HepG2 (cell line): ENCODE data around the gene TGFA. TPM values are rescaled to one million over a fixed set of nuclear protein-coding genes. Genes with fewer than 3 reads are reported as not detected.

Experiments
- ATAC-seq: fragments of 200-7000 bp; cut with Tn5 transposase; 3 replicates; pipeline ENCODE4 v1.9.1; 2020; ENCODE audit warnings: mild to moderate bottlenecking, moderate library complexity
- BruUV-seq: library from RNA; stranded (reverse); fragments of 400-500 nt; replicated peaks from 2 replicates; lab custom pipeline; 2021; lab: Mats Ljungman, UMichigan
- CTCF ChIA-PET: fragments of 300-600 bp; formaldehyde crosslinking; extraction: SDS; loops from one replicate; lab custom pipeline; 2021; ENCODE audit warnings: low total read pairs, inconsistent platforms, low intra/inter-chr PET ratio; lab: Yijun Ruan, JAX
- POLR2A ChIA-PET: fragments of 350-600 bp; sonication (Branson Sonifier 250); formaldehyde crosslinking; loops from one replicate; lab custom pipeline; 2020; ENCODE audit warnings: antibody characterized with exemption, inconsistent platforms; lab: Yijun Ruan, JAX
- DNase-seq: peaks from one replicate; pipeline ENCODE4 v3.0.0-alpha.2; 2015; ENCODE audit warnings: low spot score
- FAIRE-seq: peaks from 3 replicates; lab custom pipeline; 2011; peaks lifted over from hg19 to GRCh38; lab: Jason Lieb, UNC
- H2AFZ ChIP-seq: one replicate; pipeline ENCODE4 v1.6.1; 2011; ENCODE audit warnings: low read length, inconsistent platforms
- H3K27ac ChIP-seq: fragments of 300-600 bp; 3 replicates; pipeline ENCODE4 v1.8.0; 2011; ENCODE audit warnings: mixed run types, mild to moderate bottlenecking, mixed read lengths, low read length, inconsistent platforms; ENCODE audit not compliant: insufficient read depth; ENCODE audit errors: extremely low read length
- H3K27me3 ChIP-seq, 2 experiments: fragments of 200-600 bp in 1 of 2; 2 replicates in 1 of 2; 3 replicates in 1 of 2; pipeline versions ENCODE4 v1.6.0 to v1.8.0; 2011; ENCODE audit warnings: low read length in 2 of 2, mild to moderate bottlenecking in 2 of 2, moderate library complexity in 2 of 2, inconsistent platforms in 1 of 2; ENCODE audit not compliant: insufficient read depth in 2 of 2, control insufficient read depth in 1 of 2
- H3K36me3 ChIP-seq, 2 experiments: fragments of 200-600 bp in 1 of 2; replicated peaks in 1 of 2; 2 replicates in 1 of 2; 3 replicates in 1 of 2; pipeline versions ENCODE4 v1.5.1 to v1.8.0; 2011; ENCODE audit warnings: low read length in 2 of 2, inconsistent platforms in 1 of 2; ENCODE audit not compliant: insufficient read depth in 2 of 2, control insufficient read depth in 1 of 2
- H3K4me1 ChIP-seq: 2 replicates; pipeline ENCODE4 v1.5.1; 2012; ENCODE audit warnings: low read length, inconsistent platforms; ENCODE audit not compliant: insufficient read depth
- H3K4me2 ChIP-seq: 2 replicates; pipeline ENCODE4 v1.6.0; 2011; ENCODE audit warnings: low read depth, low read length, inconsistent platforms
- H3K4me3 ChIP-seq, 3 experiments: fragments of 200-600 bp in 1 of 3; sonication (generic), shearing (Covaris generic) in 1 of 3; replicated peaks in 1 of 3; 2 replicates each; pipeline ENCODE4 v1.5.1; 2011 to 2016; ENCODE audit warnings: low read length in 3 of 3, inconsistent platforms in 2 of 3, low read depth in 2 of 3, mild to moderate bottlenecking in 2 of 3, control low read depth in 1 of 3, mixed read lengths in 1 of 3; ENCODE audit not compliant: insufficient read depth in 1 of 3
- H3K79me2 ChIP-seq: one replicate; pipeline ENCODE4 v1.6.1; 2011; ENCODE audit warnings: low read length, inconsistent platforms; ENCODE audit not compliant: insufficient read depth
- H3K9ac ChIP-seq: 2 replicates; pipeline ENCODE4 v1.6.0; 2011; ENCODE audit warnings: mild to moderate bottlenecking, low read depth, low read length, inconsistent platforms; ENCODE audit not compliant: insufficient read depth
- H3K9me3 ChIP-seq: 2 replicates; pipeline ENCODE4 v1.5.1; 2012; ENCODE audit warnings: mild to moderate bottlenecking, low read length
- H4K20me1 ChIP-seq: 2 replicates; pipeline ENCODE4 v1.6.0; 2011; ENCODE audit warnings: inconsistent platforms, mild to moderate bottlenecking, low read length, moderate library complexity; ENCODE audit not compliant: insufficient read depth
- ARNT ChIP-seq: fragments of 450-650 bp; IDR thresholded peaks from 2 replicates; pipeline ENCODE4 v1.6.1; 2017
- CC2D1A ChIP-seq: sonication (generic); formaldehyde crosslinking; IDR thresholded peaks from 2 replicates; pipeline ENCODE4 v1.8.1; 2023; ENCODE audit warnings: mild to moderate bottlenecking, missing genetic modification reagents
- DNMT3B ChIP-seq: conservative IDR thresholded peaks from 2 replicates; pipeline ENCODE4 v1.6.1; 2016; ENCODE audit warnings: missing biosample characterization, control low read depth
- HNF4A ChIP-seq: sonication (generic); formaldehyde crosslinking; IDR thresholded peaks from 2 replicates; pipeline ENCODE4 v1.4.0; 2020; ENCODE audit warnings: missing genetic modification reagents
- KLF13 ChIP-seq: sonication (generic); formaldehyde crosslinking; IDR thresholded peaks from 2 replicates; pipeline ENCODE4 v1.4.0; 2020; ENCODE audit warnings: mild to moderate bottlenecking, missing genetic modification reagents
- PRMT3 ChIP-seq: sonication (generic); formaldehyde crosslinking; IDR thresholded peaks from 2 replicates; pipeline ENCODE4 v1.8.1; 2022; ENCODE audit warnings: low read depth, mild to moderate bottlenecking, moderate library complexity, missing genetic modification reagents, borderline replicate concordance
- RBM22 ChIP-seq: fragments of 200-400 bp; formaldehyde crosslinking; optimal IDR thresholded peaks from 2 replicates; pipeline ENCODE3; 2017; ENCODE audit warnings: mild to moderate bottlenecking, low read length, moderate library complexity
- RFX3 ChIP-seq: IDR thresholded peaks from 2 replicates; pipeline ENCODE4 v1.6.1; 2016; ENCODE audit warnings: missing biosample characterization, missing genetic modification reagents
- SMYD3 ChIP-seq: sonication (generic); formaldehyde crosslinking; IDR thresholded peaks from 2 replicates; pipeline ENCODE4 v1.8.1; 2023; ENCODE audit warnings: mild to moderate bottlenecking, missing genetic modification reagents
- SUZ12 ChIP-seq: fragments of 150-350 bp; IDR thresholded peaks from 2 replicates; pipeline ENCODE4 v1.6.1; 2014; ENCODE audit warnings: low read depth, low read length
- THAP11 ChIP-seq: IDR thresholded peaks from 2 replicates; pipeline ENCODE4 v1.6.1; 2016; ENCODE audit warnings: missing biosample characterization, missing genetic modification reagents
- ZNF224 ChIP-seq: sonication (generic); formaldehyde crosslinking; IDR thresholded peaks from 2 replicates; pipeline ENCODE4 v1.5.0; 2020; ENCODE audit warnings: mild to moderate bottlenecking, missing genetic modification reagents
- ZNF607 ChIP-seq: sonication (generic); formaldehyde crosslinking; IDR thresholded peaks from 2 replicates; pipeline ENCODE4 v1.5.1; 2020; ENCODE audit warnings: missing genetic modification reagents, mild to moderate bottlenecking, borderline replicate concordance
- ZSCAN20 ChIP-seq: sonication (generic); formaldehyde crosslinking; IDR thresholded peaks from 2 replicates; pipeline ENCODE4 v1.4.0; 2020; ENCODE audit warnings: missing genetic modification reagents, mild to moderate bottlenecking, borderline replicate concordance
- WGBS: methylation state at CpG from one replicate; pipeline ENCODE4 v1.1.6; 2017; ENCODE audit warnings: low lambda C conversion rate; 5-methylcytosine and 5-hydroxymethylcytosine counted together
- in situ Hi-C: cut with HindIII; loops from 2 replicates; pipeline ENCODE4 v1.10.0; 2017; ENCODE audit warnings: low pct_unique_long_range_greater_than_20kb; ENCODE audit not compliant: extremely low pct_ligation_motif_present
- intact Hi-C: fragments of 100-400 bp; cut with micrococcal nuclease; formaldehyde crosslinking; loops from one replicate; pipeline ENCODE4 v1.10.0; 2022; ENCODE audit not compliant: unreplicated experiment
- polyA plus RNA-seq, 8 experiments: library from polyadenylated mRNA; depleted of rRNA in 3 of 8; stranded (reverse) in 7 of 8; unstranded in 1 of 8; fragments of >200 nt; fragmentation: Illumina TruSeq in 4 of 8; extraction: Trizol in 4 of 8; gene quantifications; 2 replicates each; pipeline versions ENCODE4 v1.2.1 to v1.2.3, GENCODE V29; 2011 to 2016; ENCODE audit warnings: low read depth in 4 of 8, missing spikeins in 1 of 8, mixed read lengths in 1 of 8; ENCODE audit not compliant: insufficient read depth in 1 of 8
- total RNA-seq, 5 experiments: library from RNA; depleted of rRNA; stranded (reverse); fragments of >200 nt; fragmentation: Illumina TruSeq; extraction: Trizol; gene quantifications; 2 replicates each; pipeline ENCODE4 v1.2.3, GENCODE V29; 2016; ENCODE audit warnings: low read depth in 1 of 5
- TF ChIP-seq, protein P1 (sequence below): sonication (generic); formaldehyde crosslinking; IDR thresholded peaks from 2 replicates; pipeline ENCODE4 v1.4.0; 2020; ENCODE audit warnings: missing genetic modification reagents
- TF ChIP-seq, protein P2 (sequence below): sonication (generic); formaldehyde crosslinking; IDR thresholded peaks from 2 replicates; pipeline ENCODE4 v1.8.1; 2023; ENCODE audit warnings: missing genetic modification reagents, mild to moderate bottlenecking, borderline replicate concordance
- TF ChIP-seq, protein P3 (sequence below): sonication (generic); formaldehyde crosslinking; conservative IDR thresholded peaks from 2 replicates; pipeline ENCODE4 v1.4.0; 2020; ENCODE audit warnings: missing genetic modification reagents
- TF ChIP-seq, protein P4 (sequence below): sonication (generic); formaldehyde crosslinking; IDR thresholded peaks from 2 replicates; pipeline ENCODE4 v1.5.0; 2020; ENCODE audit warnings: missing genetic modification reagents

TGFA gene
- total and polyA plus RNA-seq, 2 of the 13 experiments (the other 11 are each of a cell fraction or from before 2014, with no cell fraction given), result 7.8 to 15.3 TPM

DNA sequence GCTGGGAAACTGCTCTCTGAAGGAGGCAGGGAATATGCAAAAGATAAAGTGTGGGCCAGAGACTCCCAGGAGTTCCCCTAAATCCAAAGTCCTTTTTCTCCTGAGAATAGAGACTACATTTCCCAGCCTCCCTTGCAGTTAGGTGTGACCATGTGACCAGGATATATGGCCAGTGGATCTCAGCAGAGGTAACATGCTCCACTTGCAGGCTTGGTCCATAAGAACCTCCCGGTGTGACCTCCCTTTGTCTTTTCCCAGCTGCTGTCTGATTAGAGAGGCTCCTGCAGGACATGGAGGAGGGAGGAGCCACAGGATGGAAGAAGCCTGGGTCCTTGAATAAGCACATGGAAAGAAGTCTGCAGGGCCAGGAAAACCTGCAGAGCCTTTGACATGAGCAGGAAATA, 76.2 kb downstream of the TGFA start (continued):
- TF ChIP-seq SUZ12 (peak; percentile 41), HNF4A (CRISPR knock-in tag) (peak; percentile 56; the same call in 1 of the 2 replicates), ZNF607 (CRISPR knock-in tag) (no peak)
- TF ChIP-seq, protein P1, sequence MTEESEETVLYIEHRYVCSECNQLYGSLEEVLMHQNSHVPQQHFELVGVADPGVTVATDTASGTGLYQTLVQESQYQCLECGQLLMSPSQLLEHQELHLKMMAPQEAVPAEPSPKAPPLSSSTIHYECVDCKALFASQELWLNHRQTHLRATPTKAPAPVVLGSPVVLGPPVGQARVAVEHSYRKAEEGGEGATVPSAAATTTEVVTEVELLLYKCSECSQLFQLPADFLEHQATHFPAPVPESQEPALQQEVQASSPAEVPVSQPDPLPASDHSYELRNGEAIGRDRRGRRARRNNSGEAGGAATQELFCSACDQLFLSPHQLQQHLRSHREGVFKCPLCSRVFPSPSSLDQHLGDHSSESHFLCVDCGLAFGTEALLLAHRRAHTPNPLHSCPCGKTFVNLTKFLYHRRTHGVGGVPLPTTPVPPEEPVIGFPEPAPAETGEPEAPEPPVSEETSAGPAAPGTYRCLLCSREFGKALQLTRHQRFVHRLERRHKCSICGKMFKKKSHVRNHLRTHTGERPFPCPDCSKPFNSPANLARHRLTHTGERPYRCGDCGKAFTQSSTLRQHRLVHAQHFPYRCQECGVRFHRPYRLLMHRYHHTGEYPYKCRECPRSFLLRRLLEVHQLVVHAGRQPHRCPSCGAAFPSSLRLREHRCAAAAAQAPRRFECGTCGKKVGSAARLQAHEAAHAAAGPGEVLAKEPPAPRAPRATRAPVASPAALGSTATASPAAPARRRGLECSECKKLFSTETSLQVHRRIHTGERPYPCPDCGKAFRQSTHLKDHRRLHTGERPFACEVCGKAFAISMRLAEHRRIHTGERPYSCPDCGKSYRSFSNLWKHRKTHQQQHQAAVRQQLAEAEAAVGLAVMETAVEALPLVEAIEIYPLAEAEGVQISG, result 0 out of 2 replicates have a peak, but pooled peaks have one; percentile 25
- TF ChIP-seq, protein P2, sequence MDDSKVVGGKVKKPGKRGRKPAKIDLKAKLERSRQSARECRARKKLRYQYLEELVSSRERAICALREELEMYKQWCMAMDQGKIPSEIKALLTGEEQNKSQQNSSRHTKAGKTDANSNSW (CRISPR knock-in tag), result no peak

DNA sequence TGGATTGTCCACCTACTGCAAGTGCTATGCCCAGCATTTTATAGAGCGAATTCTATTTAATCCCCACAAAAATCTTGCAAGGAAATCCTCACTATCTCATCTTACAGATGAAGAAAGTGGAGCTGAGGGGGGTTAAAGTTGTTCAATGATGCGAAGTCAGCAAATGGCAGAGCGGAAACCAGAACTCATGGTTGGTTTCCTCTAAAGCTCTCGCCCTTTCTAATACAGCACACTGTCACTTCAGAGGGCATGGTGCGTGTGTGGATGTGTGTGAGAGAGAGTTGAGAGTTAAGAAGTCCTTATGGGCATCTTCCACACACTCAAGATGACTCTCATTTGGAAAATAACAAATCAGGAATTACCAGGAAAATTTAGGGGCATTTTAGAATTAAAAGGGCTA, 78.4 kb downstream of the TGFA start:
- DNase-seq (no peak), ATAC-seq (no peak), FAIRE-seq (no peak)
- Histone ChIP-seq H3K27me3 (no peaks in the 10 kb centered on the region), H3K27ac (no peak overlapping the region), H3K9me3 (no peaks in the 10 kb centered on the region), H4K20me1 (no peaks in the 10 kb centered on the region), H2AFZ (no peak overlapping the region), H3K4me2 (no peak overlapping the region), H3K36me3 (no peaks in the 10 kb centered on the region), H3K9ac (no peak overlapping the region), H3K4me3 (no peak overlapping the region), H3K79me2 (no peaks in the 10 kb centered on the region), H3K4me1 (peaks cover 11% of the 10 kb centered on the region)
- intact Hi-C loops (no loop called here), in situ Hi-C loops (no loop called here)
- CTCF ChIA-PET, result no interaction called here
- BruUV-seq, result no TSS peak
- POLR2A ChIA-PET, result no interaction called here
- 89% methylated on average over 5 of the region's 5 CpGs for WGBS
- no peak for TF ChIP-seq DNMT3B (CRISPR knock-in tag)
- no peak for TF ChIP-seq RFX3 (CRISPR knock-in tag)
- TF ChIP-seq SMYD3 (CRISPR knock-in tag), result no peak
- no peak for TF ChIP-seq PRMT3 (CRISPR knock-in tag)
- no peak for TF ChIP-seq RBM22
- no peak for TF ChIP-seq ARNT
- TF ChIP-seq, protein P3, sequence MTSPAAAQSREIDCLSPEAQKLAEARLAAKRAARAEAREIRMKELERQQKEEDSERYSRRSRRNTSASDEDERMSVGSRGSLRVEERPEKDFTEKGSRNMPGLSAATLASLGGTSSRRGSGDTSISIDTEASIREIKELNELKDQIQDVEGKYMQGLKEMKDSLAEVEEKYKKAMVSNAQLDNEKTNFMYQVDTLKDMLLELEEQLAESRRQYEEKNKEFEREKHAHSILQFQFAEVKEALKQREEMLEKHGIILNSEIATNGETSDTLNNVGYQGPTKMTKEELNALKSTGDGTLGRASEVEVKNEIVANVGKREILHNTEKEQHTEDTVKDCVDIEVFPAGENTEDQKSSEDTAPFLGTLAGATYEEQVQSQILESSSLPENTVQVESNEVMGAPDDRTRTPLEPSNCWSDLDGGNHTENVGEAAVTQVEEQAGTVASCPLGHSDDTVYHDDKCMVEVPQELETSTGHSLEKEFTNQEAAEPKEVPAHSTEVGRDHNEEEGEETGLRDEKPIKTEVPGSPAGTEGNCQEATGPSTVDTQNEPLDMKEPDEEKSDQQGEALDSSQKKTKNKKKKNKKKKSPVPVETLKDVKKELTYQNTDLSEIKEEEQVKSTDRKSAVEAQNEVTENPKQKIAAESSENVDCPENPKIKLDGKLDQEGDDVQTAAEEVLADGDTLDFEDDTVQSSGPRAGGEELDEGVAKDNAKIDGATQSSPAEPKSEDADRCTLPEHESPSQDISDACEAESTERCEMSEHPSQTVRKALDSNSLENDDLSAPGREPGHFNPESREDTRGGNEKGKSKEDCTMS (CRISPR knock-in tag), result no peak
- no peak for TF ChIP-seq ZNF224 (CRISPR knock-in tag)
- no peak for TF ChIP-seq CC2D1A (CRISPR knock-in tag)
- TF ChIP-seq THAP11 (CRISPR knock-in tag), result no peak
- TF ChIP-seq ZSCAN20 (CRISPR knock-in tag), result no peak
- TF ChIP-seq, protein P4, sequence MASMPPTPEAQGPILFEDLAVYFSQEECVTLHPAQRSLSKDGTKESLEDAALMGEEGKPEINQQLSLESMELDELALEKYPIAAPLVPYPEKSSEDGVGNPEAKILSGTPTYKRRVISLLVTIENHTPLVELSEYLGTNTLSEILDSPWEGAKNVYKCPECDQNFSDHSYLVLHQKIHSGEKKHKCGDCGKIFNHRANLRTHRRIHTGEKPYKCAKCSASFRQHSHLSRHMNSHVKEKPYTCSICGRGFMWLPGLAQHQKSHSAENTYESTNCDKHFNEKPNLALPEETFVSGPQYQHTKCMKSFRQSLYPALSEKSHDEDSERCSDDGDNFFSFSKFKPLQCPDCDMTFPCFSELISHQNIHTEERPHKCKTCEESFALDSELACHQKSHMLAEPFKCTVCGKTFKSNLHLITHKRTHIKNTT (CRISPR knock-in tag), result no peak
- no peak for TF ChIP-seq KLF13 (CRISPR knock-in tag)
